Fibroblast of pulmonary artery (primary cell): ENCODE results near the gene MAGEB1.

Experiments
- DNase-seq: peaks from one replicate; pipeline ENCODE4 v3.0.0-alpha.2; 2010; ENCODE audit warnings: low read depth
- H3K4me3 ChIP-seq: replicated peaks from 2 replicates; pipeline ENCODE4 v1.5.1; 2011; ENCODE audit warnings: low read depth, mild to moderate bottlenecking, control low read depth, low read length, moderate library complexity
- CTCF ChIP-seq: IDR thresholded peaks from 2 replicates; pipeline ENCODE4 v1.5.1; 2011; ENCODE audit warnings: mild to moderate bottlenecking, control low read depth, low read length, inconsistent platforms; ENCODE audit errors: missing control alignments

Gene MAGEB1

GRCh38 chrX:30261012-30261411, 14.1 kb downstream of the MAGEB1 start:
- no peak for DNase-seq
- H3K4me3 ChIP-seq: no peak overlapping the region
- no peak for TF ChIP-seq CTCF

- no peak for DNase-seq
- no peak overlapping the region for H3K4me3 ChIP-seq
- no peak for TF ChIP-seq CTCF
Observed at GRCh38 chrX:30262763-30263162, 15.8 kb downstream of the MAGEB1 start.

- DNase-seq: no peak
- no peak for TF ChIP-seq CTCF
- H3K4me3 ChIP-seq: no peak overlapping the region
Observed at GRCh38 chrX:30270639-30271038, 23.7 kb downstream of the MAGEB1 start.

- peak; percentile 31 for TF ChIP-seq CTCF
- H3K4me3 ChIP-seq: no peak overlapping the region
- peak; percentile 29 for DNase-seq
Observed at GRCh38 chrX:30275498-30275897, 28.6 kb downstream of the MAGEB1 start.

GRCh38 chrX:30278365-30278764, 31.4 kb downstream of the MAGEB1 start:
- peak; percentile 34 for DNase-seq
- H3K4me3 ChIP-seq: no peak overlapping the region
- no peak for TF ChIP-seq CTCF

- no peak for DNase-seq
- no peak overlapping the region for H3K4me3 ChIP-seq
- no peak for TF ChIP-seq CTCF
Observed at GRCh38 chrX:30280428-30280827, 33.5 kb downstream of the MAGEB1 start.

GRCh38 chrX:30282527-30282926, 35.6 kb downstream of the MAGEB1 start:
- TF ChIP-seq CTCF: no peak
- H3K4me3 ChIP-seq: no peak overlapping the region
- no peak for DNase-seq
